Measurements from ENCODE around the gene RNLS. TPM values are rescaled to one million over a fixed set of nuclear protein-coding genes. Genes with fewer than 3 reads are reported as not detected.

Gene RNLS
- total RNA-seq, 2 experiments from 2014 or later: 2.5 to 3.3 TPM

- Mint-ChIP-seq H3K4me1 (ENCODE audit: low read depth) (no peaks in the 10 kb centered on the region), H3K9me3 (ENCODE audit: insufficient read depth) (peaks cover 6% of the 10 kb centered on the region), H3K27me3 (ENCODE audit: low read depth) (no peaks in the 10 kb centered on the region), H3K36me3 (ENCODE audit: low read depth) (no peaks in the 10 kb centered on the region), H3K4me3 (no peak overlapping the region), H3K27ac (no peak overlapping the region)
- POLR2A ChIA-PET: no interaction called here
- CTCF ChIA-PET: no interaction called here
- DNase-seq: no peak
- no peak for ATAC-seq
Measured at GRCh38 chr10:88439932-88440331, 143.2 kb downstream of the RNLS start.

DNA sequence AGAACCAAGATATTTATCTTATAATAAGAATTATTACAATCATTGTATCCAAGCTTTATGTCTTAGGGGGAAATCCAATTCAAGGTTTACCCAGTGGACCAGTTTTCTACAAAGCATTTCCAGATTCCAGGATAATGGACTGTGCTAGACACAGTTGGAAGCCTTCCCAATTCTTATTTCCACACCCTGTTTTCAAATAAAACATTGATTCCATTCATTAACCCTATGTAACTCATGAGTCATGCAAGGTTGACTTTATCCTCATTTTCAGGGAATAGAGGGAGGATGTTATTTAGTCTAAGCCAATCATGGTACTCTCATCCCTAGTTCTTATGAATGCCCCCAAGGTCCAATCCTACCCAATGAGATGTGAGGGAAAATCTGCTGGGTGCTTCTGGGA is 145.7 kb downstream of the RNLS start:
- Mint-ChIP-seq H3K27ac (no peak overlapping the region), H3K36me3 (ENCODE audit: low read depth) (no peaks in the 10 kb centered on the region), H3K9me3 (ENCODE audit: insufficient read depth) (no peaks in the 10 kb centered on the region), H3K4me1 (ENCODE audit: low read depth) (no peaks in the 10 kb centered on the region), H3K4me3 (no peak overlapping the region), H3K27me3 (ENCODE audit: low read depth) (no peaks in the 10 kb centered on the region)
- no peak for DNase-seq
- ChIA-PET CTCF (no interaction called here), POLR2A (no interaction called here)
- no peak for ATAC-seq

DNA sequence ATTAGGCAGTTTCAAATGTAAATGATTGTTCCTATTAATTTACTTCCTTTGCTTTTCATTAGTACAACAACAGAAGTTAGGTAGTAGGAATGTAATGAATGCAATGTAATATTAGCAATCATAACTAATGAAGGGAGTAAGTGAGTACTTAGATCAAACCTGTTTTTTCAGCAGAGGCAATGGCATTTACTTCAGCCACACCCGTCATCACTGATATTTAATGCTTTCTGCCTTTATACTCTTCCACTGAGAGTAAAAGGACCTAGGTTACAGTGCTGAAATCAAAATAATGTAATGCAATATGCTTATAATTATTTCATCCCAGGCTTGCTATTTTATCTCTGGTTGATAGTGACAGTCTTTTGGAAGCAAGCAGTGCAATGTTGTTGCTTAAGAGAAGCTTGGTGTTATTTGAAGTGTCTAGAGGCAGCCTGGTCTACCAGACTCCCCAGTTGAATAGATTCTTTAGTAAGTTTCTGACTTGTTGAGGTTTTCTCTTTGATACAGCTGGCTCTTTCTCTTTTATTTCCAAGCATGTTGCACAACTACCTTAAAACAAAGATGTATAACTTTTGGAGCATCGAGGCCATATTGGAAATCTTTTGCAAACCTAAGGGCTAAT is 149.4 kb downstream of the RNLS start:
- peaks cover 3% of the 10 kb centered on the region for H3K27me3 Mint-ChIP-seq (ENCODE audit: low read depth)
- ChIA-PET POLR2A (no interaction called here), CTCF (no interaction called here)
- no peak overlapping the region for H3K27ac Mint-ChIP-seq
- no peak for DNase-seq
- no peaks in the 10 kb centered on the region for H3K36me3 Mint-ChIP-seq (ENCODE audit: low read depth)
- peaks cover 3% of the 10 kb centered on the region for H3K9me3 Mint-ChIP-seq (ENCODE audit: insufficient read depth)
- H3K4me1 Mint-ChIP-seq (ENCODE audit: low read depth): no peaks in the 10 kb centered on the region
- no peak for ATAC-seq
- no peak overlapping the region for H3K4me3 Mint-ChIP-seq

- Mint-ChIP-seq H3K4me3 (no peak overlapping the region), H3K27ac (no peak overlapping the region), H3K9me3 (ENCODE audit: insufficient read depth) (peaks cover 3% of the 10 kb centered on the region), H3K27me3 (ENCODE audit: low read depth) (peaks cover 3% of the 10 kb centered on the region), H3K4me1 (ENCODE audit: low read depth) (peaks cover 3% of the 10 kb centered on the region), H3K36me3 (ENCODE audit: low read depth) (no peaks in the 10 kb centered on the region)
- DNase-seq (no peak), ATAC-seq (no peak)
- ChIA-PET POLR2A (no interaction called here), CTCF (no interaction called here)
Measured at GRCh38 chr10:88431103-88431502, 152.0 kb downstream of the RNLS start.

GRCh38 chr10:88428976-88429375 is 154.1 kb downstream of the RNLS start:
- DNase-seq (no peak), ATAC-seq (no peak)
- CTCF ChIA-PET: no interaction called here
- Mint-ChIP-seq H3K4me3 (no peak overlapping the region), H3K36me3 (ENCODE audit: low read depth) (no peaks in the 10 kb centered on the region), H3K27ac (no peak overlapping the region), H3K4me1 (ENCODE audit: low read depth) (peaks cover 3% of the 10 kb centered on the region), H3K27me3 (ENCODE audit: low read depth) (peaks cover 7% of the 10 kb centered on the region), H3K9me3 (ENCODE audit: insufficient read depth) (peaks cover 3% of the 10 kb centered on the region)
- POLR2A ChIA-PET: no interaction called here

- no peak for ATAC-seq
- CTCF ChIA-PET: no interaction called here
- H3K4me1 Mint-ChIP-seq (ENCODE audit: low read depth): peaks cover 3% of the 10 kb centered on the region
Measured at GRCh38 chr10:88428442-88428841, 154.7 kb downstream of the RNLS start.

GRCh38 chr10:88427024-88427423 is 156.1 kb downstream of the RNLS start:
- DNase-seq (no peak), ATAC-seq (no peak)
- CTCF ChIA-PET: no interaction called here
- Mint-ChIP-seq H3K4me3 (no peak overlapping the region), H3K27ac (no peak overlapping the region), H3K36me3 (ENCODE audit: low read depth) (no peaks in the 10 kb centered on the region), H3K9me3 (ENCODE audit: insufficient read depth) (peaks cover 3% of the 10 kb centered on the region), H3K27me3 (ENCODE audit: low read depth) (peaks cover 11% of the 10 kb centered on the region), H3K4me1 (ENCODE audit: low read depth) (peaks cover 3% of the 10 kb centered on the region)
- POLR2A ChIA-PET: no interaction called here

More at GRCh38 chr10:88428442-88428841, 154.7 kb downstream of the RNLS start:
- Mint-ChIP-seq H3K36me3 (ENCODE audit: low read depth) (no peaks in the 10 kb centered on the region), H3K27me3 (ENCODE audit: low read depth) (peaks cover 11% of the 10 kb centered on the region), H3K4me3 (no peak overlapping the region), H3K27ac (no peak overlapping the region), H3K9me3 (ENCODE audit: insufficient read depth) (peaks cover 3% of the 10 kb centered on the region)
- POLR2A ChIA-PET: no interaction called here
- DNase-seq: no peak

DNA sequence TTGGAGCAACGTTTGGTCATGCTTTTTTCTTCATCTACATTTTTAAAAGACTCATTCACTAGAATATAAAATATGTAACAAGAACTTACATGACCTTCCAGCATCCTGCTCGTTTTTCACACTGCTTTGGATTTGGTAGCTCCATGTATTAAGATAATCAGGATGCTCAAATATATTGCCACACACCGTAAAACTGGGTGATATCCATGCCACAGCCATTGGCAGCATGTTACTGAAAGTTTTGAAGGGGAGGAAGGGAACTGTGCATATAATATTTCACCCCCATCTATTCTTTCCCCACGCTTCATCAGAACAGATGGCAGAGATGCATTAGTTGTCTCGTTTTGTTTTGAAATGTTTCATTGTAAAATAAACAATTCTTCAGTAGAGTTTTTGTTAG is 158.2 kb downstream of the RNLS start:
- Mint-ChIP-seq H3K36me3 (ENCODE audit: low read depth) (no peaks in the 10 kb centered on the region), H3K4me3 (no peak overlapping the region), H3K27ac (no peak overlapping the region), H3K9me3 (ENCODE audit: insufficient read depth) (no peaks in the 10 kb centered on the region), H3K4me1 (ENCODE audit: low read depth) (peaks cover 3% of the 10 kb centered on the region), H3K27me3 (ENCODE audit: low read depth) (peaks cover 11% of the 10 kb centered on the region)
- ATAC-seq: no peak
- DNase-seq: no peak
- CTCF ChIA-PET: interaction anchor here (1.1 kb wide), 1 partner anchor 35 kb away, joined by 3 read pairs; no protein-coding TSS in a partner anchor
- POLR2A ChIA-PET: no interaction called here

DNA sequence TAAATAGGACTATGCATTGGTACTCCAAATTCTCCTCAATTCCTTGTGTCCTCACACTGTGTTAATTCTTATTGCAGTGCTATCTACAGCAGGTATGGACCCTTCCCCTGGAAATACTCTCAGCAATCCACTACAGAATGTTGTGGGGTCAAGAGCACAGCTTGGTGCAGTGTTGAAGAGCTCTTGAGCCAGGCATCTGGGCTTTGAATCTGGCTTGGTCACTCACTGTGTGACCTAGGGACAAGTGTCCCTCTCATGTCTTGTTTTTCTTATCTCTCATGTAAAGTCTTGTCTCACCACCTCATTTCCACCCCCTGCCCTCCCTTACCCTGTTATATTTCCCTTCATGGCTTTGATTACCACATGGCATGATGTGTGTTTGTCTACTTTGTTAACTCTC is 159.4 kb downstream of the RNLS start:
- CTCF ChIA-PET: interaction anchor here (1.1 kb wide), 1 partner anchor 34 kb away, joined by 3 read pairs; no protein-coding TSS in a partner anchor
- H3K27me3 Mint-ChIP-seq (ENCODE audit: low read depth): peaks cover 11% of the 10 kb centered on the region
- POLR2A ChIA-PET: no interaction called here

GRCh38 chr10:88421590-88421989 is 161.5 kb downstream of the RNLS start:
- Mint-ChIP-seq H3K4me3 (no peak overlapping the region), H3K27ac (no peak overlapping the region), H3K4me1 (ENCODE audit: low read depth) (peaks cover 8% of the 10 kb centered on the region), H3K9me3 (ENCODE audit: insufficient read depth) (no peaks in the 10 kb centered on the region), H3K27me3 (ENCODE audit: low read depth) (peaks cover 11% of the 10 kb centered on the region), H3K36me3 (ENCODE audit: low read depth) (no peaks in the 10 kb centered on the region)
- ChIA-PET POLR2A (no interaction called here), CTCF (no interaction called here)
- no peak for ATAC-seq
- DNase-seq: no peak

More for the DNA sequence above, 159.4 kb downstream of the RNLS start:
- peaks cover 9% of the 10 kb centered on the region for H3K4me1 Mint-ChIP-seq (ENCODE audit: low read depth)
- ATAC-seq: no peak
- no peak for DNase-seq
- H3K27ac Mint-ChIP-seq: no peak overlapping the region
- H3K36me3 Mint-ChIP-seq (ENCODE audit: low read depth): no peaks in the 10 kb centered on the region
- no peak overlapping the region for H3K4me3 Mint-ChIP-seq
- no peaks in the 10 kb centered on the region for H3K9me3 Mint-ChIP-seq (ENCODE audit: insufficient read depth)

DNA sequence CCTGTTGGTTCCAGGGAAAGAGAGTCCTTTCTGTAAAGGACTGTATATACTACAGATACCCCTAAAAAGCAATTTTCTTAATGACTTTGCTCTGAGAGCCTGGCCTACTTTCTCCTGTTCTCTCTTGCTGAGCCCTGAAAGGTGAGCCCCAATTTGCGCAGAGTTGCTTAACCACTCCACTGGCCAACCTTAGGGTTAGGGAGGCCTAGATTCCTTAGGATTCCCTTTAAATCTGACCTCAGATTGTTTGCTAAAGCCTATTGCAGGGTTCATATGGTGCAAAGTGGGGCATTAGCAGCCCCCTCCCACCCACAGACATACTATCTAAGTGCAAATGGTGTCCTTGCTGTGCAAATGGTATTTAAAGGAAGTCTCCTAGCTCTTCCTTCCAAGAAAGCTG is 164.2 kb downstream of the RNLS start:
- H3K27ac Mint-ChIP-seq: no peak overlapping the region
- no peak overlapping the region for H3K4me3 Mint-ChIP-seq
- peaks cover 6% of the 10 kb centered on the region for H3K27me3 Mint-ChIP-seq (ENCODE audit: low read depth)
- ATAC-seq: no peak
- DNase-seq: no peak
- CTCF ChIA-PET: no interaction called here
- H3K4me1 Mint-ChIP-seq (ENCODE audit: low read depth): peaks cover 11% of the 10 kb centered on the region
- POLR2A ChIA-PET: no interaction called here
- H3K36me3 Mint-ChIP-seq (ENCODE audit: low read depth): no peaks in the 10 kb centered on the region
- no peaks in the 10 kb centered on the region for H3K9me3 Mint-ChIP-seq (ENCODE audit: insufficient read depth)

- Mint-ChIP-seq H3K4me1 (ENCODE audit: low read depth) (peaks cover 11% of the 10 kb centered on the region), H3K4me3 (no peak overlapping the region), H3K36me3 (ENCODE audit: low read depth) (no peaks in the 10 kb centered on the region), H3K9me3 (ENCODE audit: insufficient read depth) (no peaks in the 10 kb centered on the region), H3K27ac (no peak overlapping the region), H3K27me3 (ENCODE audit: low read depth) (peaks cover 3% of the 10 kb centered on the region)
- ATAC-seq (no peak), DNase-seq (no peak)
- ChIA-PET POLR2A (no interaction called here), CTCF (interaction anchor here (0.8 kb wide), 1 partner anchor 25 kb away, joined by 4 read pairs; no protein-coding TSS in a partner anchor)
Measured at GRCh38 chr10:88417387-88418030, 165.6 kb downstream of the RNLS start.

GRCh38 chr10:88416801-88417200 is 166.3 kb downstream of the RNLS start:
- H3K4me1 Mint-ChIP-seq (ENCODE audit: low read depth): peaks cover 11% of the 10 kb centered on the region
- H3K36me3 Mint-ChIP-seq (ENCODE audit: low read depth): no peaks in the 10 kb centered on the region
- ATAC-seq (no peak), DNase-seq (no peak)
- no peaks in the 10 kb centered on the region for H3K9me3 Mint-ChIP-seq (ENCODE audit: insufficient read depth)
- H3K27me3 Mint-ChIP-seq (ENCODE audit: low read depth): peaks cover 2% of the 10 kb centered on the region
- no peak overlapping the region for H3K4me3 Mint-ChIP-seq
- POLR2A ChIA-PET: no interaction called here
- CTCF ChIA-PET: no interaction called here
- H3K27ac Mint-ChIP-seq: no peak overlapping the region
